NB4 (cell line): ENCODE data around the gene DNAJC22.

Source experiments
- POLR2A ChIP-seq: IDR thresholded peaks from 2 replicates; pipeline ENCODE4 v1.6.1; 2011; ENCODE audit warnings: mild to moderate bottlenecking; ENCODE audit not compliant: insufficient read length; ENCODE audit errors: extremely low read depth
- TF ChIP-seq, protein P1 (sequence below): IDR thresholded peaks from one replicate; pipeline ENCODE4 v1.5.1; 2012; ENCODE audit warnings: low read depth, low read length
- TF ChIP-seq, protein P2 (sequence below): IDR thresholded peaks from 2 replicates; pipeline ENCODE4 v1.6.1; 2011; ENCODE audit warnings: low read depth, low read length

DNA sequence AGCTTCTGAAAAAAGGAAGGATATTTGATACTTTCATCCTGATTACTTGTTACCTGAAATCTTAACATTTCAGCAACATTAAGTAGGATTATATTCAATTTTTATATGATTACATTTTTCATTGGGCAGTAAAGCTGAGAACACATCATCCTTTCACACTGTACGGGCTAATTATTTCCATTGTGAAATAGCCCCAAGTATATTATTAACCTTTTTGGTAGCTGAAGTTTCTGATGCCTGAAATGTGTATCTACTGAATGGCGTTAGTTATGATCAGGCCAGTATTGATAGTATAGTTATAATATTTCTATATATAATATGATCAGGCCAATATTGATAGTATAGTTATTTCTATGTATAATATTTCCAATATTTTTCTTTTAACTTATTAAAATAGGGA, 30.7 kb downstream of the DNAJC22 start:
- TF ChIP-seq, protein P1, sequence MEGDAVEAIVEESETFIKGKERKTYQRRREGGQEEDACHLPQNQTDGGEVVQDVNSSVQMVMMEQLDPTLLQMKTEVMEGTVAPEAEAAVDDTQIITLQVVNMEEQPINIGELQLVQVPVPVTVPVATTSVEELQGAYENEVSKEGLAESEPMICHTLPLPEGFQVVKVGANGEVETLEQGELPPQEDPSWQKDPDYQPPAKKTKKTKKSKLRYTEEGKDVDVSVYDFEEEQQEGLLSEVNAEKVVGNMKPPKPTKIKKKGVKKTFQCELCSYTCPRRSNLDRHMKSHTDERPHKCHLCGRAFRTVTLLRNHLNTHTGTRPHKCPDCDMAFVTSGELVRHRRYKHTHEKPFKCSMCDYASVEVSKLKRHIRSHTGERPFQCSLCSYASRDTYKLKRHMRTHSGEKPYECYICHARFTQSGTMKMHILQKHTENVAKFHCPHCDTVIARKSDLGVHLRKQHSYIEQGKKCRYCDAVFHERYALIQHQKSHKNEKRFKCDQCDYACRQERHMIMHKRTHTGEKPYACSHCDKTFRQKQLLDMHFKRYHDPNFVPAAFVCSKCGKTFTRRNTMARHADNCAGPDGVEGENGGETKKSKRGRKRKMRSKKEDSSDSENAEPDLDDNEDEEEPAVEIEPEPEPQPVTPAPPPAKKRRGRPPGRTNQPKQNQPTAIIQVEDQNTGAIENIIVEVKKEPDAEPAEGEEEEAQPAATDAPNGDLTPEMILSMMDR = no peak
- TF ChIP-seq POLR2A = no peak
- TF ChIP-seq, protein P2, sequence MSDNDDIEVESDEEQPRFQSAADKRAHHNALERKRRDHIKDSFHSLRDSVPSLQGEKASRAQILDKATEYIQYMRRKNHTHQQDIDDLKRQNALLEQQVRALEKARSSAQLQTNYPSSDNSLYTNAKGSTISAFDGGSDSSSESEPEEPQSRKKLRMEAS = no peak
